HG02938 (cell line): Measurements from ENCODE around the gene PAN2.
A peak's percentile ranks its signal among the peaks of the same experiment; 100 is the strongest.
"Not testable (repeated sequence)": the region's sequence is repeated elsewhere in the genome, so short reads cannot be mapped to it uniquely, and the experiment has no call there.

Experiments
- ATAC-seq: cut with Tn5 transposase; IDR thresholded peaks from one replicate; pipeline ENCODE4 v1.9.1; 2021; ENCODE audit warnings: mild to moderate bottlenecking, moderate library complexity; ENCODE audit not compliant: unreplicated experiment

The PAN2 gene

GRCh38 chr12:56347255-56347654 is 13.5 kb upstream of the PAN2 start:
- ATAC-seq, result not testable (repeated sequence)

- no peak for ATAC-seq
Observed at GRCh38 chr12:56346675-56347074, 12.9 kb upstream of the PAN2 start.

GRCh38 chr12:56342290-56342689 is 8.5 kb upstream of the PAN2 start:
- not testable (repeated sequence) for ATAC-seq

- ATAC-seq, result no peak
Observed at GRCh38 chr12:56341616-56342015, 7.8 kb upstream of the PAN2 start.

GRCh38 chr12:56339158-56339422 is 5.3 kb upstream of the PAN2 start:
- ATAC-seq, result no peak

- no peak for ATAC-seq
Observed at GRCh38 chr12:56338308-56339157, 4.7 kb upstream of the PAN2 start, which contains the start of gene IL23A. TSS of gene IL23A (plus strand) at chr12:56338884. CDS start at chr12:56339045, 161 bp downstream.

- ATAC-seq, result no peak
Observed at GRCh38 chr12:56337753-56338251, 4.0 kb upstream of the PAN2 start.

- ATAC-seq, result no peak
Observed at GRCh38 chr12:56336361-56337167, 2.8 kb upstream of the PAN2 start.

- ATAC-seq, result not testable (repeated sequence)
Observed at GRCh38 chr12:56335527-56335926, 1.7 kb upstream of the PAN2 start.

GRCh38 chr12:56334490-56334793 is 642 bp upstream of the PAN2 start:
- ATAC-seq, result no peak

- peak; percentile 6 for ATAC-seq
Observed at GRCh38 chr12:56333197-56333678, 562 bp downstream of the PAN2 start.

- no peak for ATAC-seq
Observed at GRCh38 chr12:56332512-56333196, 1.1 kb downstream of the PAN2 start.

GRCh38 chr12:56330936-56331490 is 2.8 kb downstream of the PAN2 start:
- no peak for ATAC-seq

GRCh38 chr12:56326533-56326932 is 7.3 kb downstream of the PAN2 start:
- ATAC-seq, result no peak

GRCh38 chr12:56326126-56326525 is 7.7 kb downstream of the PAN2 start:
- ATAC-seq, result no peak

- ATAC-seq, result no peak
Observed at GRCh38 chr12:56324206-56324605, 9.6 kb downstream of the PAN2 start.

- ATAC-seq, result not testable (repeated sequence)
Observed at GRCh38 chr12:56321610-56322009, 12.2 kb downstream of the PAN2 start.

- ATAC-seq, result no peak
Observed at GRCh38 chr12:56321027-56321426, 12.8 kb downstream of the PAN2 start.

- no peak for ATAC-seq
Observed at GRCh38 chr12:56317675-56318074, 16.1 kb downstream of the PAN2 start.

GRCh38 chr12:56315622-56316473 is 18.0 kb downstream of the PAN2 start, which contains the start of gene CNPY2:
TSS of gene CNPY2 (minus strand) at chr12:56315988. CDS start at chr12:56315217, 771 bp downstream.
- ATAC-seq, result peak; percentile 94
